ENCODE results near the gene THG1L. TPM values are rescaled to one million over a fixed set of nuclear protein-coding genes. Genes with fewer than 3 reads are reported as not detected.

THG1L gene
- total and polyA plus RNA-seq, 9 donors, result 8.9 to 23.6 (median 14.3) TPM

DNA sequence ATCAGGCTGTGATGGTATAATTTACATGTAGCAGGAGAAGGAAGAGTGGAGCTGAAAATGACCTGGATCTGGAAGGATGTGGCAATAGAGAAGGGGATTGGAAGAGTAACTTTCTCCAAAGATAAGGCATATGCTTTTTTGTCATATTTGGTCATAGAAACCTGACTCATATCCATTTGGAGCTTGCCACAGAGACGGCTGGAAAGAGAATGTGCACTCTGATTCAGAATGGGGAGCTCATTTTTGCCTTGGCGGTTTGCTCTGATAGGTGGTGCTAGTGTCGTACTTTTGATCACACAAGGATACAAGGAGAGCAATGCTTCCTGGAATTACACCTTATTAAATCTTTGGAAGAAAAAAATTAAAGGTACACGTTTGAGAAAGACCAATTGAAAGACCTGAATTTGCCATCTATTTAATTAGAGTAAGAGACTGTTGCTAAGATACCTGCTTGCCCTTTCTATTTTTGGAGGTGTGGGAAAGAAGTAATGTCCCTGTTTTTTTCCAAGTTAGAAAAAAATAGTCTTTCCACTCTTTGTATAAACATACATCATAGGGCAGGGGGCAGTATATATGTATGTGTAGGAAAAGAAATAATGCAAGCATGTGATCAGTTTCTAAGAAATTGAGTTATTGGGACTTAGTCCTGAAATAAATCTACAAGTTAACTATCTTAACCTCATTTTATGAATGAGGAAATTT is 17.7 kb downstream of the THG1L start:
- 61 to 86% (median 66%) methylated on average over 4 of the region's 4 CpGs for WGBS, 3 donors
- no peak for DNase-seq
- Histone ChIP-seq H3K36me3 (no peaks in the 10 kb centered on the region), H3K27ac (no peak overlapping the region), H3K4me1 (ENCODE audit: insufficient read depth) (peaks cover 6% of the 10 kb centered on the region), H3K4me3 (no peak overlapping the region), H3K9me3 (no peaks in the 10 kb centered on the region), H3K27me3 (no peaks in the 10 kb centered on the region)
- no peak for TF ChIP-seq CTCF (IDR thresholded peaks at IDR 0.05)
- TF ChIP-seq EP300 (IDR thresholded peaks at IDR 0.05), result no peak
- TF ChIP-seq POLR2A (IDR thresholded peaks at IDR 0.05), result no peak
- intact Hi-C loops (cut with DNase I), result loop anchor here in 1 of 4 donors (10.0 kb wide), 1 partner anchor 424 kb away; no protein-coding TSS in a partner anchor

DNA sequence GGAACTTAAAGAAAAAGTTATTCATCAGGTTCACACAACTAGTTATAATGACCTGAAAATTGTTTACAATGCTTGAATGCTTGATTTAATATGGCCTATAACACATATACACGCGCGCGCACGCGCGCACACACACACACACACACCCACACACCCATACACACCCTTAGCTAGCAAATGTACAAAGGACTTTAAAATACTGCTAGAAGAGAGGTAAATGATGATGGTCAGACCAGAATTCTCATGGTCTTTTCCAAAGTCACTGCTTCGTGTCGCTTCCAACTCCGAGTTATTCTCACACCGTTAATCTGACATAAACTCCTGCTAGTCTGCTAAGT is 18.2 kb downstream of the THG1L start:
- intact Hi-C loops (cut with DNase I), result loop anchor here in 1 of 4 donors (10.0 kb wide), 1 partner anchor 425 kb away; no protein-coding TSS in a partner anchor
- no peak for DNase-seq
- H3K9me3 ChIP-seq, result no peaks in the 10 kb centered on the region
- H3K4me3 ChIP-seq, result no peak overlapping the region
- WGBS, 3 donors, result 82 to 88% (median 85%) methylated on average over 11 of the region's 11 CpGs
- peaks cover 6% of the 10 kb centered on the region for H3K4me1 ChIP-seq (ENCODE audit: insufficient read depth)
- H3K27me3 ChIP-seq, result no peaks in the 10 kb centered on the region
- H3K27ac ChIP-seq, result no peak overlapping the region
- no peaks in the 10 kb centered on the region for H3K36me3 ChIP-seq
- no peak for TF ChIP-seq POLR2A (IDR thresholded peaks at IDR 0.05)
- TF ChIP-seq EP300 (IDR thresholded peaks at IDR 0.05), result no peak
- TF ChIP-seq CTCF (IDR thresholded peaks at IDR 0.05), result no peak

DNA sequence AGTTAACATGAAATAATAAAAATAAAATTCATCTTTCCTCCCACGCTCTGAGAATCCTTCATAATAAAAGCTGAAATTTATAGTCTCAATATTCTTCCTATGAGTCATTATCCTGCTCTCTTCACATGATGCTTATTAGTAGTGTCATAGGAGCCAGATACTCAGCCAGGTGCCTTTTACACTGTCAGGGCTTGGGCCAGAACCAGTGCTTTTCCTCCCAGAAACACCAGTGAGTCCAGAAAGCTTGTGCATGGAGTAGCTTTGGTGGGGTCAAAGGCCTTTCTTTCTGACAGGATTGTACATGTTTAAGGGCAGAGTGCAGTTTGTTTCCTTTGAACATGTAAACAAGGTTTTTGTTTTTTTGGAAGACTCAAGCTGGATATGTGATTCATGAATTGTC is 19.1 kb downstream of the THG1L start:
- Histone ChIP-seq H3K9me3 (no peaks in the 10 kb centered on the region), H3K4me1 (ENCODE audit: insufficient read depth) (peaks cover 2% of the 10 kb centered on the region), H3K27ac (no peak overlapping the region), H3K4me3 (no peak overlapping the region), H3K36me3 (no peaks in the 10 kb centered on the region), H3K27me3 (no peaks in the 10 kb centered on the region)
- WGBS, 3 donors, result 47 to 53% (median 50%) methylated on average over 1 of the region's 1 CpG
- intact Hi-C loops (cut with DNase I), result no loop called here
- DNase-seq, result no peak
- TF ChIP-seq POLR2A (IDR thresholded peaks at IDR 0.05) (no peak), EP300 (IDR thresholded peaks at IDR 0.05) (no peak), CTCF (IDR thresholded peaks at IDR 0.05) (no peak)

DNA sequence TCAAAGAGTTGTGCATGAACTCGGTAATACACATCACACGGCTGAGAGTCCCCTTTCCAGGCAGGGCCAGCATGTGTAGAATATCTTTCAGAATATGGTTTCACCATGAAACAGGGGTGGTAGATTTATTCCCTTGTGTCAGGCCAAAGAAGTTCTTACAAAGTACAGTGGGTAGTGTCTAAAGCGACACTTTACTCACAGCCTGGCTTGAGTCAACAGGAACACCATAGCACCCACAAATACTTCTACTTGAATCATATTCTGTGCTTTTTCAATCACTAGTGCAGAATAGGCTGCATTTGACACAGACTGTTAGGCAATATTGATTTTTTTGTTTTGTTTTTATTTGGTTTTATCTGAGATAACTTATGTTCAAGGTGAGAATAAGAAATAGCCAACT is 24.9 kb downstream of the THG1L start:
- Histone ChIP-seq H3K27ac (no peak overlapping the region), H3K4me1 (ENCODE audit: insufficient read depth) (no peaks in the 10 kb centered on the region), H3K27me3 (no peaks in the 10 kb centered on the region), H3K4me3 (no peak overlapping the region), H3K36me3 (no peaks in the 10 kb centered on the region), H3K9me3 (no peaks in the 10 kb centered on the region)
- DNase-seq, result no peak
- intact Hi-C loops (cut with DNase I), result no loop called here
- 89 to 94% (median 91%) methylated on average over 3 of the region's 3 CpGs for WGBS, 3 donors
- TF ChIP-seq EP300 (IDR thresholded peaks at IDR 0.05) (no peak), CTCF (IDR thresholded peaks at IDR 0.05) (no peak), POLR2A (IDR thresholded peaks at IDR 0.05) (no peak)
